Vagina (tissue), 2 donors: Measurements from ENCODE around the gene TM7SF3. TPM values are rescaled to one million over a fixed set of nuclear protein-coding genes. Genes with fewer than 3 reads are reported as not detected.

Source experiments
- DNase-seq, 2 donors: peaks; one replicate each; pipeline ENCODE4 v3.0.0-alpha.2; 2017; ENCODE audit errors: extremely low spot score in 2 of 2
- H3K27ac ChIP-seq: fragments of 200-600 bp; sonication (generic); one replicate; pipeline ENCODE4 v1.5.1; 2019
- H3K27me3 ChIP-seq: fragments of 200-600 bp; sonication (generic); one replicate; pipeline ENCODE4 v1.5.1; 2019
- H3K36me3 ChIP-seq, 2 donors: fragments of 200-600 bp; sonication (generic); one replicate each; pipeline ENCODE4 v1.5.1; 2017 to 2019
- H3K4me1 ChIP-seq: fragments of 200-600 bp; sonication (generic); one replicate; pipeline ENCODE4 v1.5.1; 2019
- H3K4me3 ChIP-seq, 2 donors: fragments of 200-600 bp; sonication (generic); 1 replicate in 1 of 2; 2 replicates in 1 of 2; pipeline ENCODE4 v1.5.1; 2016 to 2019
- H3K9me3 ChIP-seq: fragments of 200-600 bp; sonication (generic); one replicate; pipeline ENCODE4 v1.5.1; 2019
- POLR2A ChIP-seq, 2 donors: fragments of 450-650 bp; IDR thresholded peaks; one replicate each; pipeline ENCODE4 v1.6.1; 2017; ENCODE audit warnings: antibody characterized with exemption in 2 of 2, mild to moderate bottlenecking in 2 of 2, moderate library complexity in 2 of 2
- POLR2AphosphoS5 ChIP-seq, 2 donors: sonication (generic); formaldehyde crosslinking; IDR thresholded peaks; one replicate each; pipeline ENCODE4 v1.9.0; 2017; ENCODE audit warnings: antibody characterized with exemption in 2 of 2, mild to moderate bottlenecking in 2 of 2, low read depth in 1 of 2; ENCODE audit not compliant: insufficient read depth in 1 of 2
- intact Hi-C: fragments of 100-400 bp; cut with DNase I; formaldehyde crosslinking; loops from one replicate; pipeline ENCODE4 v1.15.1; 2023
- total RNA-seq: library from RNA; depleted of rRNA; stranded (reverse); fragments of >200 nt; gene quantifications from one replicate; pipeline ENCODE4 v1.2.3, GENCODE V29; 2016
- TF ChIP-seq, protein P1 (sequence below), 3 experiments: fragments of 450-650 bp in 2 of 3; fragments of 200-600 bp in 1 of 3; sonication (generic) in 1 of 3; IDR thresholded peaks; one replicate each; pipeline ENCODE4 v1.5.1; 2017 to 2019; ENCODE audit warnings: antibody characterized with exemption in 3 of 3, mild to moderate bottlenecking in 2 of 3, moderate library complexity in 2 of 3

TM7SF3 gene, protein sequence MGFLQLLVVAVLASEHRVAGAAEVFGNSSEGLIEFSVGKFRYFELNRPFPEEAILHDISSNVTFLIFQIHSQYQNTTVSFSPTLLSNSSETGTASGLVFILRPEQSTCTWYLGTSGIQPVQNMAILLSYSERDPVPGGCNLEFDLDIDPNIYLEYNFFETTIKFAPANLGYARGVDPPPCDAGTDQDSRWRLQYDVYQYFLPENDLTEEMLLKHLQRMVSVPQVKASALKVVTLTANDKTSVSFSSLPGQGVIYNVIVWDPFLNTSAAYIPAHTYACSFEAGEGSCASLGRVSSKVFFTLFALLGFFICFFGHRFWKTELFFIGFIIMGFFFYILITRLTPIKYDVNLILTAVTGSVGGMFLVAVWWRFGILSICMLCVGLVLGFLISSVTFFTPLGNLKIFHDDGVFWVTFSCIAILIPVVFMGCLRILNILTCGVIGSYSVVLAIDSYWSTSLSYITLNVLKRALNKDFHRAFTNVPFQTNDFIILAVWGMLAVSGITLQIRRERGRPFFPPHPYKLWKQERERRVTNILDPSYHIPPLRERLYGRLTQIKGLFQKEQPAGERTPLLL
- 65.3 TPM for total RNA-seq

DNA sequence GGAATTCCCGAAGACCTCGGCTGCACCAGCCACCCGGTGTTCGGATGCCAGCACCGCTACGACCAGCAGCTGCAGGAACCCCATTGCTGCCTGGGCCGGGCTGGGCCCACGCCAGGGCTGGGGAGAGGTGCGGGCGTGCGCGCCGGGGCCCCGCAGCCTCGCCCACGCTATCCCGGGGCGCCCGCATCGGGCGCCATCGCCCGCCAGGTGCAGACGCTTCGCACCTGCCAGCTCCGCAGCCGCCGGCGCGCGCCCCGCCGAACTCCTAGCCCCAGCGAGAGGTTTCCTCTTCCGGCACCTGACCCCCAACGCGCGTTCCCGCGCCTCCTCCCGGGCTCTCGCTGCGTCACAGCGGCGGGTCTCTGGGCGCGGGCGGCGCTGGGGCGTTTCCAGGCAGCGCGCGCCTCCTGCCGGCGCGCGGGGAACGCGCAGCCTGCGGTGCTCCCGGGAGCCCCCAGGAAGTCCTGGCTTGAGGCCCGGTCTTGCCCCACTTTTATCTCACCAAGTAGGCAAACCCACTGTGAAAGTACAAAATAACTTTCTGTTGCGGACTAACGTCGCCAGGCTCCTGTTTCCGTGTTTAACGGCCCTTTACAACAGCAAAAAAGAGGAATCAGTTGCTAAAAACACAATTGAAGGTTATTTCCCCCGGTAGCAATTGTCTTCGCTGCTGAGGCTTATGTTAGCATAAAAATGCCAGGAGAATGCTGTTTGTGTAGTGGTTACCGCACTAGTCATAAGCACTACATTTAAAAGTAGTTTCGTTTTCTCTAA lies at the start of gene TM7SF3:
TSS of gene TM7SF3 (minus strand) at position 300 of the 774 bp plus-strand sequence. CDS start at position 84, 216 bp downstream.
- peak within 1 kb of the TSS; percentile 91 for H3K27ac ChIP-seq
- H3K36me3 ChIP-seq = no peaks in the 10 kb centered on the region
- TF ChIP-seq, protein P1, sequence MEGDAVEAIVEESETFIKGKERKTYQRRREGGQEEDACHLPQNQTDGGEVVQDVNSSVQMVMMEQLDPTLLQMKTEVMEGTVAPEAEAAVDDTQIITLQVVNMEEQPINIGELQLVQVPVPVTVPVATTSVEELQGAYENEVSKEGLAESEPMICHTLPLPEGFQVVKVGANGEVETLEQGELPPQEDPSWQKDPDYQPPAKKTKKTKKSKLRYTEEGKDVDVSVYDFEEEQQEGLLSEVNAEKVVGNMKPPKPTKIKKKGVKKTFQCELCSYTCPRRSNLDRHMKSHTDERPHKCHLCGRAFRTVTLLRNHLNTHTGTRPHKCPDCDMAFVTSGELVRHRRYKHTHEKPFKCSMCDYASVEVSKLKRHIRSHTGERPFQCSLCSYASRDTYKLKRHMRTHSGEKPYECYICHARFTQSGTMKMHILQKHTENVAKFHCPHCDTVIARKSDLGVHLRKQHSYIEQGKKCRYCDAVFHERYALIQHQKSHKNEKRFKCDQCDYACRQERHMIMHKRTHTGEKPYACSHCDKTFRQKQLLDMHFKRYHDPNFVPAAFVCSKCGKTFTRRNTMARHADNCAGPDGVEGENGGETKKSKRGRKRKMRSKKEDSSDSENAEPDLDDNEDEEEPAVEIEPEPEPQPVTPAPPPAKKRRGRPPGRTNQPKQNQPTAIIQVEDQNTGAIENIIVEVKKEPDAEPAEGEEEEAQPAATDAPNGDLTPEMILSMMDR (IDR thresholded peaks at IDR 0.05) = peak; percentile 90 to 97 (median 92)
- TF ChIP-seq POLR2A (IDR thresholded peaks at IDR 0.05) (peak in 1 of 2 donors; percentile 41), POLR2AphosphoS5 (IDR thresholded peaks at IDR 0.05; ENCODE audit: insufficient read depth in 1 of 2, low read depth in 1 of 2) (peak; percentile 18 to 42)
- peak in 1 of 2 donors; percentile 90 for DNase-seq
- H3K4me3 ChIP-seq = peak within 1 kb of the TSS; percentile 84 to 99
- H3K27me3 ChIP-seq = no peaks in the 10 kb centered on the region
- intact Hi-C loops = loop anchor here (5.0 kb wide), 1 partner anchor 72 kb away; no protein-coding TSS in a partner anchor
- peaks cover 62% of the 10 kb centered on the region for H3K4me1 ChIP-seq
- no peaks in the 10 kb centered on the region for H3K9me3 ChIP-seq

DNA sequence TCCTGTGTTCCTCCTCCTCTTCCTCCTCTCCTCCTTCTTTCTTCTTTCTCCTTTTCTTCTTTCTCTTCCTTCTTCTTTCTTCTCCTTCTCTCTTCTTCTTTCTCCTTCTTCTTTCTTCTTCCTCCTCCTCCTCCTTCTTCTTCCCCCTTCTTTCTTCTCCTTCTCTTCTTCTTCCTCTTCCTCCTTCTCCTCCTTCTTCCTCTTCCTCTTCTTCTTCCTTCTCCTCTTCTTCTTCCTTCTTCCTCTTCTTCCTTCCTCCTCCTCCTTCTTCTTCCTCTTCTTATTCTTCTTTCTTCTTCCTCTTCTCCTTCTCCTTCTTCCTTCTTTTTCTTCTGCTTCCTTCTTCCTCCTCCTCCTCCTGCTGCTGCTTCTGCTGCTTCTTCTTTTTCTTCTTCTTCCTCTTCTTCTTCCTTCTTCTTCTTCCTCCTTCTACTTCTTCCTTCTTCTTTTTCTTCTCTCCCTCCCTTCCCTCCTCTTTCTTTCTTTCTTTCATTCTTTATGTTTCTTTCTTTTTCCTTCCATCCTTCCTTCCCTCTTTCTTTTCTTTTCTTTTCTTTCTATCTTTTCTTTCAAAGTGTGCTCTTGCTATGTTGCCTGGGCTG lies 49.2 kb upstream of the TM7SF3 start:
- Histone ChIP-seq H3K4me1 (no peaks in the 10 kb centered on the region), H3K9me3 (no peaks in the 10 kb centered on the region), H3K27ac (no peak overlapping the region), H3K27me3 (no peaks in the 10 kb centered on the region), H3K4me3 (no peak overlapping the region), H3K36me3 (no peaks in the 10 kb centered on the region)
- intact Hi-C loops = no loop called here
- TF ChIP-seq, protein P1 (IDR thresholded peaks at IDR 0.05) = no peak
- TF ChIP-seq POLR2AphosphoS5 (IDR thresholded peaks at IDR 0.05; ENCODE audit: insufficient read depth in 1 of 2, low read depth in 1 of 2) (no peak), POLR2A (IDR thresholded peaks at IDR 0.05) (no peak)
- DNase-seq = no peak

DNA sequence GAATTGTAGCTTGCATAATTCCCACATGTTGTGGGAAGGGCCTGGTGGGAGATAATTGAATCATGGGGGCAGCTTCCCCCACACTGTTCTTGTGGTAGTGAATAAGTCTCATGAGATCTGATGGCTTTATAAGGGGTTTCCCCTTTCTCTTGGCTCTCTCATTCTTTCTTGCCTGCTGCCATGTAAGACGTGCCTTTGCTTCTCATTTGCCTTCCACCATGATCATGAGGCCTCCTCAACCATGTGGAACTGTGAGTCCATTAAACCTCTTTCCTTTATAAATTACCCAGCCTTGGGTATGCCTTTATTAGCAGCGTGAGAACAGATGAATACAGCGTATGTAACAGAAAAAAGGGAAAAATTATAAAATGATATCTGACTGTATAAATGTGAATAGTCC lies 47.1 kb upstream of the TM7SF3 start:
- Histone ChIP-seq H3K27ac (no peak overlapping the region), H3K4me3 (no peak overlapping the region), H3K36me3 (no peaks in the 10 kb centered on the region), H3K4me1 (peaks cover 3% of the 10 kb centered on the region), H3K9me3 (no peaks in the 10 kb centered on the region), H3K27me3 (no peaks in the 10 kb centered on the region)
- intact Hi-C loops = no loop called here
- TF ChIP-seq POLR2A (IDR thresholded peaks at IDR 0.05) (no peak), POLR2AphosphoS5 (IDR thresholded peaks at IDR 0.05; ENCODE audit: insufficient read depth in 1 of 2, low read depth in 1 of 2) (no peak)
- TF ChIP-seq, protein P1 (IDR thresholded peaks at IDR 0.05) = no peak
- no peak for DNase-seq

DNA sequence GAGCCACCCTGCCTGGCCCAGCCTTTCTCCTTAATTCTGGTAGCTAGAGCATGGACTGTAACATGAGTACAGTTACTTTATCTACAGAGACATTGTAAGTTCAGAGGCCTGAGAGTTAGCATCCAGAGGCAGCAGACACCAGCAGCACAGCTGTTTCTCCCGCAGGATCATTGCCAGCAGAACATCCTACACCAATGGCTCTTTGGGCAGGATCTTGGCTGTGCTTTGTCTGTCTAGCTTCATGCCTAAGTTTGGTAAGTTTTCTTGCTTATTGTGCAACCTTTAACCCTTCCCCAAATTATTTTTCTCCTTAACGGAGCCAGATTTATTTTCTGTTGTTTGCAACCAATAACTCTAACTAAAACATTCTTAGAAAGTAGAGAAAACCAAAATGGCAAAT lies 46.6 kb upstream of the TM7SF3 start:
- Histone ChIP-seq H3K27ac (no peak overlapping the region), H3K4me3 (no peak overlapping the region), H3K27me3 (no peaks in the 10 kb centered on the region), H3K36me3 (no peaks in the 10 kb centered on the region), H3K4me1 (peaks cover 3% of the 10 kb centered on the region), H3K9me3 (no peaks in the 10 kb centered on the region)
- no peak for DNase-seq
- TF ChIP-seq POLR2A (IDR thresholded peaks at IDR 0.05) (no peak), POLR2AphosphoS5 (IDR thresholded peaks at IDR 0.05; ENCODE audit: insufficient read depth in 1 of 2, low read depth in 1 of 2) (no peak)
- TF ChIP-seq, protein P1 (IDR thresholded peaks at IDR 0.05) = no peak
- intact Hi-C loops = no loop called here
